Smooth muscle cell of trachea (primary cell): ENCODE results near the gene SLC7A9. TPM values are rescaled to one million over a fixed set of nuclear protein-coding genes. Genes with fewer than 3 reads are reported as not detected.

Source experiments
- total RNA-seq: library from RNA; depleted of rRNA; stranded (reverse); fragments of >200 nt; gene quantifications from 2 replicates; pipeline ENCODE4 v1.2.1, GENCODE V29; 2014

SLC7A9 gene
- total RNA-seq: 0.50 TPM in 1 of 2 replicates, not detected in the other

DNA sequence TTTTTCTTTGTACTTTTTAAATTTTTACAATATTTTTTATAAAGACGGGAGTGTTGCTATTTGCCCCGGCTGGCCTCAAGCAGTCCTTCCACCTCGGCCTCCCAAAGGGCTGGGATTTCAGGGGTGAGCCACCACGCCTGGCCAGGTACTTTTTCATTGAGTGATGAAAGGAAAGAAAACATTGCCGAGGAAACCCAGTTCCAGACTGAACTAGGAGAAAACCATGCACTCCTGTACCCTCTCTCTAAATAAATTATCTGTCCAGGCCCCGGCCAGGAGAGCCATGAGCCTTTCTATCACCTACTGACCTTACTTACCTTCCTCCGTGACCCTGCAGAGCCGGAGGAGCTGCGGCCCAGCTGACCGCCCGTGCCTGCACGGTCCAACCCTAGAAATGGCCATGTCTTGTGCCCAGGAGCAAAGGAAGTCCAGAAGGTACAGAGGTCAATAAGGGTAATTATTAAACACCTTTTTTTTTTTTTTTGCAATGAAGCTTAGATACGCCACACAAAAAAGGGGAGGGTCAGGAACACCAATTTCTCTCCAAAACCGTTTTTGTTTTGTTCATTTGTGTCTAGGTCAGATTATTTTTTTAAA, at the start of gene SLC7A9:
SLC7A9 (minus strand) TSS at position 399 of the 597 bp plus-strand sequence. CDS start 1,233 bp downstream, outside the sequence.

Other genes with a start within 250 kb of the SLC7A9 start
- 34.6 and 38.9 TPM in 2 replicates for gene ANKRD27, start 194.6 kb downstream of the SLC7A9 start, total RNA-seq
- 0.15 and 0.83 TPM in 2 replicates for gene RGS9BP, start 193.9 kb downstream of the SLC7A9 start, total RNA-seq
- 5.2 and 8.3 TPM in 2 replicates for gene NUDT19, start 177.9 kb downstream of the SLC7A9 start, total RNA-seq
- gene TDRD12, start 150.0 kb downstream of the SLC7A9 start, total RNA-seq: under 0.01 and 0.58 TPM in 2 replicates
- gene CEP89, start 102.2 kb upstream of the SLC7A9 start, total RNA-seq: 9.9 and 17.3 TPM in 2 replicates
- gene FAAP24, start 102.5 kb upstream of the SLC7A9 start, total RNA-seq: 2.2 and 3.6 TPM in 2 replicates
- gene RHPN2, start 195.1 kb upstream of the SLC7A9 start, total RNA-seq: 2.2 and 3.0 TPM in 2 replicates
- gene GPATCH1, start 211.4 kb upstream of the SLC7A9 start, total RNA-seq: 7.3 and 9.2 TPM in 2 replicates